ENCODE data around the gene HRC. TPM values are rescaled to one million over a fixed set of nuclear protein-coding genes. Genes with fewer than 3 reads are reported as not detected.

HRC gene
- total and polyA plus RNA-seq, 2 of the 8 experiments (the other 6 are each of a cell fraction or from before 2014, with no cell fraction given): 2.3 to 2.6 TPM

GRCh38 chr19:49104229-49104864, 50.8 kb downstream of the HRC start:
- FAIRE-seq: no peak
- 94% methylated on average over 25 of the region's 30 CpGs; no CpG with 5 or more reads in 1 of the 2 experiments for WGBS, 2 experiments (ENCODE audit: extremely low coverage in 1 of 2, insufficient coverage in 1 of 2, insufficient read length in 1 of 2, insufficient replicate concordance in 2 of 2, low coverage in 1 of 2, low lambda C conversion rate in 2 of 2, missing lambda C conversion rate in 1 of 2)

More at GRCh38 chr19:49104229-49104864, 50.8 kb downstream of the HRC start:
- POLR2A ChIA-PET (ENCODE audit: partially characterized antibody): interaction anchor here (0.9 to 3.6 kb wide), 5 partner anchors 9 to 104 kb away, joined by 3 to 30 read pairs (median 5); no protein-coding TSS in a partner anchor
- H3K4me2 ChIP-seq (ENCODE audit: insufficient read depth in 1 of 2, low read depth in 2 of 2, low read length in 2 of 2): no peak overlapping the region
- no peaks in the 10 kb centered on the region for H3K23me2 ChIP-seq (ENCODE audit: low read depth, low read length)
- H3K27me3 ChIP-seq (replicated peaks in 1 of 4; ENCODE audit: control insufficient read depth in 3 of 4, extremely low read depth in 1 of 4, insufficient read depth in 3 of 4, low read length in 3 of 4): no peaks in the 10 kb centered on the region
- H2BK120ac ChIP-seq (replicated peaks; ENCODE audit: low read depth, low read length): no peak overlapping the region
- no peak overlapping the region for H4K5ac ChIP-seq (ENCODE audit: insufficient read length, low read depth, low read length)
- no peak overlapping the region for H4K8ac ChIP-seq (ENCODE audit: extremely low read depth, insufficient read depth, low read length)
- no peak overlapping the region for H3K9ac ChIP-seq (replicated peaks in 1 of 4; ENCODE audit: extremely low read depth in 1 of 4, low read depth in 3 of 4, low read length in 3 of 4)
- TF ChIP-seq SIN3A (conservative IDR thresholded peaks at IDR 0.05 in 1 of 2, IDR thresholded peaks at IDR 0.05 in 1 of 2; ENCODE audit: low read depth in 1 of 2, low read length in 2 of 2) (no peak), GABPA (IDR thresholded peaks at IDR 0.05; ENCODE audit: borderline replicate concordance, insufficient read depth, low read length) (no peak)
- no peak overlapping the region for H3K14ac ChIP-seq (ENCODE audit: insufficient read length)
- no peak overlapping the region for H4K91ac ChIP-seq (replicated peaks; ENCODE audit: insufficient read length, low read length)
- H3K4ac ChIP-seq (replicated peaks; ENCODE audit: insufficient read length, low read depth, low read length): no peak overlapping the region
- no peak overlapping the region for H3K18ac ChIP-seq (ENCODE audit: extremely low read depth, low read length)
- DNase-seq (ENCODE audit: low read depth in 1 of 2, low spot score in 2 of 2): no peak
- H2BK5ac ChIP-seq (ENCODE audit: low read depth, low read length): no peak overlapping the region
- no peak overlapping the region for H2BK12ac ChIP-seq (ENCODE audit: low read depth, low read length)
- no peak overlapping the region for H3K23ac ChIP-seq (ENCODE audit: insufficient read length)
- no peak overlapping the region for H2BK15ac ChIP-seq (ENCODE audit: low read length)
- no peak overlapping the region for H3K4me3 ChIP-seq (ENCODE audit: extremely low read depth in 1 of 4, insufficient read depth in 2 of 4, low read depth in 3 of 4, low read length in 4 of 4)
- H3K36me3 ChIP-seq (ENCODE audit: control insufficient read depth in 2 of 4, insufficient read depth in 4 of 4, low read length in 3 of 4): peaks cover 34 to 86% (median 76%) of the 10 kb centered on the region in 4 experiments
- no peaks in the 10 kb centered on the region for H3K4me1 ChIP-seq (replicated peaks in 1 of 4; ENCODE audit: control insufficient read depth in 3 of 4, insufficient read depth in 4 of 4, low read length in 3 of 4)
- no peak overlapping the region for H3K27ac ChIP-seq (ENCODE audit: low read depth, low read length)
- no peak overlapping the region for H2AK5ac ChIP-seq (ENCODE audit: low read depth, low read length)
- H2BK20ac ChIP-seq (ENCODE audit: low read length): no peak overlapping the region
- peaks cover 0 to 7% of the 10 kb centered on the region in 2 experiments; a peak in 1 of 4 replicates for H3K79me2 ChIP-seq (ENCODE audit: control insufficient read depth in 1 of 2, insufficient read depth in 2 of 2, low read length in 2 of 2)
- peaks cover 18 to 41% of the 10 kb centered on the region in 2 experiments for H4K20me1 ChIP-seq (replicated peaks in 1 of 2; ENCODE audit: control insufficient read depth in 1 of 2, insufficient read depth in 2 of 2, low read length in 2 of 2)
- no peak overlapping the region for H3K56ac ChIP-seq (replicated peaks; ENCODE audit: insufficient read length, low read depth, low read length)
- CTCF ChIA-PET (ENCODE audit: partially characterized antibody): interaction anchor here (0.6 to 3.1 kb wide), 12 partner anchors 7 to 130 kb away, joined by 3 to 26 read pairs (median 4); partner anchors contain the start of genes LIN7B and PPFIA3
- H3K79me1 ChIP-seq (ENCODE audit: low read depth, low read length): peaks cover 13% of the 10 kb centered on the region
- no peaks in the 10 kb centered on the region for H3K9me3 ChIP-seq (ENCODE audit: insufficient read depth in 2 of 2, low read depth in 1 of 2, low read length in 1 of 2)
- no peak overlapping the region for H2AFZ ChIP-seq (ENCODE audit: low read length)

All from H1 (cell line).